GM13977 (cell line): ENCODE results near the gene ALKBH7.

ENCODE experiments used
- DNase-seq: peaks from one replicate; pipeline ENCODE4 v3.0.0; 2012; ENCODE audit warnings: low spot score
- in situ Hi-C: fragments of 300-500 bp; cut with MboI; formaldehyde crosslinking; loops from one replicate; pipeline ENCODE4 v1.12.0; 2022; ENCODE audit warnings: low sequenced_read_pairs, low pct_unique_long_range_greater_than_20kb, mixed read lengths, inconsistent platforms; ENCODE audit not compliant: unreplicated experiment
- TF ChIP-seq, protein P1 (sequence below): IDR thresholded peaks from 2 replicates; pipeline ENCODE4 v1.5.1; 2012; ENCODE audit warnings: mild to moderate bottlenecking, control low read depth; ENCODE audit not compliant: insufficient read depth; ENCODE audit errors: extremely low read depth, missing control alignments

Gene ALKBH7

DNA sequence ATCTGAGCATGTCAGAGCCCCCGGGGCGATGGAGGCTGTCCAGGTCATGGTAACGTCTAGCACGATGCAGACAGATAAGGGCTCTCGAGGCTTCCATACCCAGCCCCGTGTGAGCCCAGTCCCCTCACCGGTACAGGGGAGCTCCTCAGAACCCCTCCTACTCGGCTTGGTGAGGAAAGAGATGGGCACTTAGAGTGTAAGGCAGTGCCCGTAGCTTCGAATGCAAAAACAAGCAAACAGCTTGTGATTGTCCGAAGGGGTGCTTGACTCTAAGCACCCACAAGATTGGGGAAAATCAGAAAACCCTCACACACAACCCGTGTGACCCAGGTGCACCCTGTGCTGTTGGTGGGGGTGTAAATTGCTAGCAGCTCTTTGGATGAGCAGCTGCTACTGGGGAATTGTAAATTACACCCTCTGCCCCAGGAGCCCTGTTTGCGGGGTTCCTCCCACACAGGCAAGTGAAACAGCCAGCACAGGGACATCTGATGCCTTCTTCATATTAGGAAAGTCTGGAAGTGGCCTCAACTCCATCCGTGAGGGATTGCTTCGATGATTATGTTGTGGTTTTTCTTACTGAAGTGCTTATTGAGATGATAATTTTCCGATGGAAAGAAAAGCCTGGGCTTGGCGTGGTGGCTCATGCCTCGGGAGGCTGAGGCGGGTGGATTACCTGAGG lies 4.1 kb downstream of the ALKBH7 start:
- DNase-seq = no peak
- in situ Hi-C loops = no loop called here
- TF ChIP-seq, protein P1, sequence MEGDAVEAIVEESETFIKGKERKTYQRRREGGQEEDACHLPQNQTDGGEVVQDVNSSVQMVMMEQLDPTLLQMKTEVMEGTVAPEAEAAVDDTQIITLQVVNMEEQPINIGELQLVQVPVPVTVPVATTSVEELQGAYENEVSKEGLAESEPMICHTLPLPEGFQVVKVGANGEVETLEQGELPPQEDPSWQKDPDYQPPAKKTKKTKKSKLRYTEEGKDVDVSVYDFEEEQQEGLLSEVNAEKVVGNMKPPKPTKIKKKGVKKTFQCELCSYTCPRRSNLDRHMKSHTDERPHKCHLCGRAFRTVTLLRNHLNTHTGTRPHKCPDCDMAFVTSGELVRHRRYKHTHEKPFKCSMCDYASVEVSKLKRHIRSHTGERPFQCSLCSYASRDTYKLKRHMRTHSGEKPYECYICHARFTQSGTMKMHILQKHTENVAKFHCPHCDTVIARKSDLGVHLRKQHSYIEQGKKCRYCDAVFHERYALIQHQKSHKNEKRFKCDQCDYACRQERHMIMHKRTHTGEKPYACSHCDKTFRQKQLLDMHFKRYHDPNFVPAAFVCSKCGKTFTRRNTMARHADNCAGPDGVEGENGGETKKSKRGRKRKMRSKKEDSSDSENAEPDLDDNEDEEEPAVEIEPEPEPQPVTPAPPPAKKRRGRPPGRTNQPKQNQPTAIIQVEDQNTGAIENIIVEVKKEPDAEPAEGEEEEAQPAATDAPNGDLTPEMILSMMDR = no peak

DNA sequence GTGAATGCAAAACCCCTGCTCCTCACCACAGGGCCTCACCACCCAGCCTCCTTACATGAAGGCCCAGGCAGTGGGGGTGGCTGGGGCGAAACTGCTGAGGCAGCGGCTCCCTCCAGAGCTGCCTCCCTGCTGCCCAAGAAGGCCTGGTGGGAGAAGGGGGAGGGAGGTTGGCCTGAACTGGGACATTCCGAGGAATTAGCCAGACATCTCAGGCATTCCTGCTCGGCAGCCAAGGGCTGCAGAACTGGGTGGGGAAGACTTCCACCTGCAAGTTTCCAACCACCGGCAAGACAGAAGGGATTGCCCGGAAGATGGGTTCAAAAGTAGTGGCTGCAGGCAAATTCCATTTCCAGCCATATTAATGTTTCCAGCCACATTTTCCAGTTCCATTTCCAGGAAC lies 5.4 kb downstream of the ALKBH7 start:
- no peak for DNase-seq
- TF ChIP-seq, protein P1 = no peak
- in situ Hi-C loops = no loop called here

DNA sequence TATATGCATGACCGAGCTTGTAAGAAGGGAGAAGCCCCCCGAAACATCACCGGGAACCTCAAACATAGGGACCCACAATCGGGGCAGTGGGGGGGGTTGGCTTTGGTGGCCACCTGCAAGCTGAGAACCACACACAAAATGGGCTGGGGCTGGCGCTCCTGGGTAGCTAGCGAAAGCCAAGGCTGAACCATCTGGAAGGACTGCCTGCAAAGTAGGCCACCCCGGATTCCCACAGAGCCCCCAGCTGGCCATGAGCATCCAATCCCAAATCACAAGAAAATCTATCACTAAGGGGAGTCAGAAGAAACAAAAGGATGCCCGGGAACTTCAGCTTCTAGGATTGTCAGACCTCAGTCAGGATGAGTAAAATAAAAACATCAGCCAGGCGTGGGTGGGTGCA lies 5.9 kb downstream of the ALKBH7 start:
- no peak for DNase-seq
- TF ChIP-seq, protein P1 = no peak
- in situ Hi-C loops = no loop called here

DNA sequence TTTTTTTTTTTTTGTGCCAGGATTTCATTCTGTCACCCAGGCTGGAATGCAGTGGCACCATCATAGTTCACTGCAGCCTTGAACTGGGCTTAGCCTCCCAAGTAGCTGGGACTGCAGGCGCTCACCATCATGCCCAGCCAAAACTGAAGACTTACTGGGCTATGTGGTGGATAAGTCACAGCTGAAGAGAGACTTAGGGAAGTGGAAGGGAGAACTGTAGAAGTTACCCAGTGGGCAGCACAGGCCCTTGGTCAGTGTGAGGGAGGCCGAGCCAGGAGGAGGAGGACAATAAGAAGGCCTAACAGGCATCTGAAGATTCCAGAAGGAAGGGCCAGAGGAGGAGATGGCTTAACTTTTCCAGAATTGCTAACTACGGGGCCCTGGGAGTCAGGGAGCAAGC lies 7.2 kb downstream of the ALKBH7 start:
- DNase-seq = no peak
- TF ChIP-seq, protein P1 = no peak
- in situ Hi-C loops = no loop called here

DNA sequence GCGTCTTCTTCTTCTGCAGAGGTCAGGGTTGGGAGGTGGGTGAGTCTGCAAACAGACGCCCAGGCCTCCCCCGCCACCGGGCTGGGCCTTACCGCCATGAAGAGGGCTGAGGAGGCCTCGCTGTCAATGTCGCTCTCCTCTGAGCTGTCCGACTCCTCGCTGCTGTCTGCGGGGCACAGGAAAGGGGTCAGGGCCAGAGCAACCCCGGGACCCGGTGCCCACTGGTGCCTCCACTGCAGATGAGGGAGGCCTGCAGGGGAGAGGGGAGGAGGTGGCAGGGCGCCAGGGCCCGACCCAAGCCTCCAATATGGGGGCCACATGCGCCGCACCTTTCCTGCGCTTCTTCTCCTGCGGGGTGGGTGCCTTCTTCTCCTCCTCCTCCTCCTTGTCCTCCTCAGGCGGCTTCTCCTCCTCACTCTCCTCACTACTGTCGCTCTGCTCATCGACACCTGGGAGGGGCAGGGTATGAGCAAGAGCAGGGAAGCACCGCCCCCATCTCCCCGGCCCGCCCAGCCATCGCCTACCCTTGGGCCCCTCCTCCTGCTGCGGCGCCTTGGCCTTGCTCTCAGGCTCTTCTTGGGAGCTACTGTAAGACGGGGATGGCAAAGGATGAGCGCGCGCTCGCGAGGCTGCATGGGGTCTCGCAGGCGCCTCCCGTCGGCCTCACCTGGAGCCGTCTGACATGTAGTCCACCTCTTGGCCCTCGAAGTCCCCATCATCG lies 8.6 kb downstream of the ALKBH7 start:
- in situ Hi-C loops = no loop called here
- TF ChIP-seq, protein P1 = no peak

DNA sequence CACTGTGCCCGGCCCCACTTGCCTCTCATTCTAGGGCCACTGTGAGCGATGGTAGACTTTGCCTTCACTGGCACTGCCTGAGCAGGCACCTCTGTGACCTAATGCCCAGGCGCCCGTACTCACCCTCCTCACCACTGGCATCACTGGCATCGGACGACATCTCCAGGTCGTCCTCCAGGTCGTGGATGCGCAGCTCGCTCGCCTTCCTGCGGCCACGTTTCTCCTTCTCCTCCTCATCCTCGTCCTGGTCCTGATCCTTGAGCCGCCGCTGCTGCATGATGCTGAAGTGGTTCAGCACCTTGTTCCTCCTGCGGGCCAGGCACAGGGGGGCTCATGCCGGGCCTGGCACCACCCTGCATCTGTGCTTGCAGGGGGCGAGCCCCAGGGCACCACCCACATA lies 10.6 kb downstream of the ALKBH7 start:
- in situ Hi-C loops = no loop called here
- DNase-seq = no peak
- TF ChIP-seq, protein P1 = no peak

More for the DNA sequence above, 8.6 kb downstream of the ALKBH7 start:
- DNase-seq = no peak
